ENCODE results near the gene LIF. TPM values are rescaled to one million over a fixed set of nuclear protein-coding genes. Genes with fewer than 3 reads are reported as not detected.

LIF gene
- polyA plus RNA-seq, 2 of the 4 experiments (the other 2 are of a cell fraction), result 40.7 to 54.5 TPM

DNA sequence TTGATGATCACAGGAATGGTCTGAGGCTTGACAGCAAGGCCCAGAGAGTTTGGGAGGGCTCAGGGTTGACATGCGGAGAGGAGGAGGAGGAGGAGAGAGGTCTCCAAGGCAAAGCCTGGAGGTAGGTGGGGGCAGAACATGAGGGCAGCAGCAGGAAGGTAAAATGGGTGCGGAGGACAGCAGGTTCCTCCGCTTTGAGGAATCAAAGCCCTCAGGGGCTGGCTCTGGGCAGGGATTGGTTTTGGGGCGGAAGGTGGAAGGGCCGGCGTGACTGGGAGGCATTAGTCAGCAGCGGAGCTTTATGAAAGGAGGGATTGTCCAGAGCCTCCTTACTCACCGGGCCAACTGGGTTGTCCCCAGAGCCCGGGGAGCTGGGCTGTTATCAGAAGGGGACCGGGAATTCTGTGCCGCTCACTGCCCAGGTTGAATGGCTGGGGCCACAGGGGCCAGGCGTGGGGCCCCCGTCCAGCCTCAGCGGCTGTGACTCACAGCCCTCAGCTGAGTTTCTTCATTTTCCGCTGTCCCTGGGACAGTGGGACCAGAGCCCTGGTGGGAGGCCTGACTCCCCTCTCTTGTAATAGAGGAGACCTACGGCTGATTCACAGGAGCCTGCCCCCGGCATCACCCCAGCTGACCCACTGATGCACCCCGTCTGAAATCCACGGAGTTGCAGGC is 36.2 kb downstream of the LIF start:
- FAIRE-seq (no peak), ATAC-seq (peak; percentile 37 to 50), DNase-seq (ENCODE audit: low read depth in 1 of 2, low spot score in 1 of 2) (peak; percentile 68 to 89)
- Histone ChIP-seq H3K4me1 (peaks cover 93% of the 10 kb centered on the region), H3K4me3 (no peak overlapping the region), H3K27ac (peak overlapping the region; percentile 95 to 100), H3K4me2 (peak overlapping the region; percentile 61), H3K9me3 (no peaks in the 10 kb centered on the region)
- WGBS (ENCODE audit: missing lambda C conversion rate), result 4% methylated on average over 18 of the region's 19 CpGs
- ChIA-PET POLR2A (interaction anchor here (1.0 to 1.8 kb wide), 3 partner anchors 14 to 40 kb away, joined by 8 to 14 read pairs (median 8); no protein-coding TSS in a partner anchor), CTCF (interaction anchor here (1.0 to 2.7 kb wide), 4 partner anchors 43 to 122 kb away, joined by 3 to 18 read pairs (median 4); no protein-coding TSS in a partner anchor)
- TF ChIP-seq TFCP2L1 (CRISPR knock-in tag; IDR thresholded peaks at IDR 0.05), result no peak
- peak; percentile 64; the same call in 1 of the 2 replicates for TF ChIP-seq HEYL (CRISPR knock-in tag; IDR thresholded peaks at IDR 0.05)
- peak; percentile 69; the same call in 1 of the 2 replicates for TF ChIP-seq JUNB (IDR thresholded peaks at IDR 0.05)
- no peak for TF ChIP-seq HOXA7 (CRISPR knock-in tag; IDR thresholded peaks at IDR 0.05)
- TF ChIP-seq ZNF302 (CRISPR knock-in tag; IDR thresholded peaks at IDR 0.05), result peak; percentile 81; the same call in 1 of the 2 replicates
- peak; percentile 39 for TF ChIP-seq FOSL2 (IDR thresholded peaks at IDR 0.05)
- peak; percentile 90 for TF ChIP-seq FOSL2 (CRISPR knock-in tag; IDR thresholded peaks at IDR 0.05)
- TF ChIP-seq ZC3H11A (IDR thresholded peaks at IDR 0.05), result no peak
- TF ChIP-seq HOXB5 (CRISPR knock-in tag; IDR thresholded peaks at IDR 0.05), result peak; percentile 83; the same call in 1 of the 2 replicates
- TF ChIP-seq ZSCAN20 (CRISPR knock-in tag; IDR thresholded peaks at IDR 0.05), result peak; percentile 58; the same call in 1 of the 2 replicates
- TF ChIP-seq, protein P1, sequence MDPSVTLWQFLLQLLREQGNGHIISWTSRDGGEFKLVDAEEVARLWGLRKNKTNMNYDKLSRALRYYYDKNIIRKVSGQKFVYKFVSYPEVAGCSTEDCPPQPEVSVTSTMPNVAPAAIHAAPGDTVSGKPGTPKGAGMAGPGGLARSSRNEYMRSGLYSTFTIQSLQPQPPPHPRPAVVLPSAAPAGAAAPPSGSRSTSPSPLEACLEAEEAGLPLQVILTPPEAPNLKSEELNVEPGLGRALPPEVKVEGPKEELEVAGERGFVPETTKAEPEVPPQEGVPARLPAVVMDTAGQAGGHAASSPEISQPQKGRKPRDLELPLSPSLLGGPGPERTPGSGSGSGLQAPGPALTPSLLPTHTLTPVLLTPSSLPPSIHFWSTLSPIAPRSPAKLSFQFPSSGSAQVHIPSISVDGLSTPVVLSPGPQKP (IDR thresholded peaks at IDR 0.05; ENCODE audit: low read depth, low read length), result no peak
- no peak for TF ChIP-seq POLR2A (IDR thresholded peaks at IDR 0.05; ENCODE audit: low read length)
- TF ChIP-seq, protein P2, sequence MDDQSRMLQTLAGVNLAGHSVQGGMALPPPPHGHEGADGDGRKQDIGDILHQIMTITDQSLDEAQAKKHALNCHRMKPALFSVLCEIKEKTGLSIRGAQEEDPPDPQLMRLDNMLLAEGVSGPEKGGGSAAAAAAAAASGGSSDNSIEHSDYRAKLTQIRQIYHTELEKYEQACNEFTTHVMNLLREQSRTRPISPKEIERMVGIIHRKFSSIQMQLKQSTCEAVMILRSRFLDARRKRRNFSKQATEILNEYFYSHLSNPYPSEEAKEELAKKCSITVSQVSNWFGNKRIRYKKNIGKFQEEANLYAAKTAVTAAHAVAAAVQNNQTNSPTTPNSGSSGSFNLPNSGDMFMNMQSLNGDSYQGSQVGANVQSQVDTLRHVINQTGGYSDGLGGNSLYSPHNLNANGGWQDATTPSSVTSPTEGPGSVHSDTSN (IDR thresholded peaks at IDR 0.05), result no peak
- no peak for TF ChIP-seq HMGXB4 (CRISPR knock-in tag; IDR thresholded peaks at IDR 0.05; ENCODE audit: borderline replicate concordance)
- 0 out of 5 replicates have a peak, but pooled peaks of 1 of the 2 experiments have one; percentile 12 for TF ChIP-seq RAD21 (conservative IDR thresholded peaks at IDR 0.05 in 1 of 2, IDR thresholded peaks at IDR 0.05 in 1 of 2)
- no peak for TF ChIP-seq BCL3 (IDR thresholded peaks at IDR 0.05)
- peak; percentile 79; the same call in 1 of the 2 replicates for TF ChIP-seq TP53 (CRISPR knock-in tag; IDR thresholded peaks at IDR 0.05)
- peak; percentile 49 for TF ChIP-seq FOXS1 (CRISPR knock-in tag; IDR thresholded peaks at IDR 0.05)
- no peak for TF ChIP-seq CHD2 (IDR thresholded peaks at IDR 0.05; ENCODE audit: low read length, partially characterized antibody)
- TF ChIP-seq NR3C1 (IDR thresholded peaks at IDR 0.05), result no peak
- no peak; the same call in 2 of the 3 replicates for TF ChIP-seq SMC3 (IDR thresholded peaks at IDR 0.05)
- TF ChIP-seq NPAS2 (CRISPR knock-in tag; IDR thresholded peaks at IDR 0.05; ENCODE audit: borderline replicate concordance), result no peak
- no peak for TF ChIP-seq CHD4 (IDR thresholded peaks at IDR 0.05; ENCODE audit: borderline replicate concordance)
- no peak for TF ChIP-seq MAZ (IDR thresholded peaks at IDR 0.05; ENCODE audit: borderline replicate concordance, low read depth, low read length)
- no peak for TF ChIP-seq KDM5A (IDR thresholded peaks at IDR 0.05)
- TF ChIP-seq ATOH8 (CRISPR knock-in tag; IDR thresholded peaks at IDR 0.05; ENCODE audit: low read depth), result peak; percentile 60; the same call in 1 of the 2 replicates
- TF ChIP-seq POLR2AphosphoS2 (conservative IDR thresholded peaks at IDR 0.05; ENCODE audit: low read length), result no peak
- TF ChIP-seq EHF (CRISPR knock-in tag; IDR thresholded peaks at IDR 0.05), result peak; percentile 85
- TF ChIP-seq RCOR1 (IDR thresholded peaks at IDR 0.05; ENCODE audit: low read depth, low read length), result no peak
- no peak for TF ChIP-seq CBX8 (IDR thresholded peaks at IDR 0.05)
- TF ChIP-seq RARB (CRISPR knock-in tag; IDR thresholded peaks at IDR 0.05), result no peak; the same call in 1 of the 2 replicates
- TF ChIP-seq CBX2 (IDR thresholded peaks at IDR 0.05; ENCODE audit: borderline replicate concordance, low read depth), result no peak
- no peak for TF ChIP-seq EHMT2 (IDR thresholded peaks at IDR 0.05; ENCODE audit: low read depth)
- no peak for TF ChIP-seq HES2 (IDR thresholded peaks at IDR 0.05)
- no peak for TF ChIP-seq MAFK (IDR thresholded peaks at IDR 0.05; ENCODE audit: partially characterized antibody)
- no peak for TF ChIP-seq KDM1A (IDR thresholded peaks at IDR 0.05; ENCODE audit: low read depth)

Measured in A549 (cell line).